GM18868 (cell line): ENCODE data around the gene GNAI3.

Source experiments
- ATAC-seq: cut with Tn5 transposase; IDR thresholded peaks from one replicate; pipeline ENCODE4 v1.9.1; 2021; ENCODE audit warnings: mild to moderate bottlenecking, moderate library complexity; ENCODE audit not compliant: unreplicated experiment

The GNAI3 gene

DNA sequence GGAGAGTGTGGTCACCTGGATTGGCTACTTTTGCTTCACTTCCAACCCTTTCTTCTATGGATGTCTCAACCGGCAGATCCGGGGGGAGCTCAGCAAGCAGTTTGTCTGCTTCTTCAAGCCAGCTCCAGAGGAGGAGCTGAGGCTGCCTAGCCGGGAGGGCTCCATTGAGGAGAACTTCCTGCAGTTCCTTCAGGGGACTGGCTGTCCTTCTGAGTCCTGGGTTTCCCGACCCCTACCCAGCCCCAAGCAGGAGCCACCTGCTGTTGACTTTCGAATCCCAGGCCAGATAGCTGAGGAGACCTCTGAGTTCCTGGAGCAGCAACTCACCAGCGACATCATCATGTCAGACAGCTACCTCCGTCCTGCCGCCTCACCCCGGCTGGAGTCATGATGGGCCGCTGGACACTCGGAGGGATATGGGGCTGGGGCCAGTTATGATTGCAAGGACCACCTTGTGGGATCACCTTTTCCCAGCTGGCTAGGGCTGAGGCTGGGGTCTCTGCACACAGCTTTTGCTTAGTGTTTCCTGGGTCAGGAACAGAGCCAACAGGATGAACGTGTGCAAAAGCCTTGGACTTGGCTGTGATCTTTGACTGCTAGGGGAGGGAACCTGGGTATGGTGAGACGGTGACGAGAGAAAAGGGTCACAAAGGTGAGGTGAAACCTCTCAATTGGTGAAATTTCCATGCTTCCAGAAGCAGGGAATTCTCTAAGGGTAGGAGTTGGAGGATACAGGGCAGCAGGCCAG, 4.3 kb upstream of the GNAI3 start:
- no peak for ATAC-seq

DNA sequence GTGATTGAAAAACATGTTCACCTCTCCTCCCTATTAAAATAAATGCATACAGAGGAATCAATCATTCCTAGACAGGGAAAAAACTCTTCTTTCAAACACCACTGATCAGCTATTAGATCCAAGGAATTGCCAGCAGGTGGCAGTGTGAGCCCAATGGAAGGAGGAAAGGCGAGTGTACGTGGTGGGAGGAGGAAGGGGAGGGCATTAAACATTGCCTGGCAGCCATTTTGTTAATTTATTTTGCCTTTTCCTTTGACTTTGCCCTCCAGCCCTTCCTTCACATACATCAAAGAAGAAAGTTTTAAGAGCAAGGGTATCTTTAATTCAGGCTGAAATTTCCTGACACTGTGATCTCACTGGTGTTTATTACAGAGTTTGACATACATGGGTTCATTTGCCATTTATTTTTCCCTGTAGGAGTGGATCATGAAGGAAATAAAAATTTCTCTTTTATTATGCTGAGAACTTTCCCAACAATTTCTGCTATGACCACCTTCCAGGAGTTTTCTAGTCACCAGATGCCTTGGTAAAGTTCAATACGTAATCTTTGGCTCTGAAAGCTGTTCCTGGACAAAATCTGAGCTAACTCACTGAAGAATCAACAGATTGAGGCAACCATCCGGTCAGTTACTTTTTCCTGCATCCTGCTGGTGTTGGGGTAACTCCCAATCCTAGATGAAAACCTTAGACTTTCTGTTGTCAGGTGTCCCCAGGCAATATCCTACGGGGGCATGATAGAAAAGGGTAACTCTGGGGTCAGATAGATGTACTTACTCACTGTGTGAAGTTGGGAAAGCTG, 1.9 kb upstream of the GNAI3 start:
- peak; percentile 43 for ATAC-seq

DNA sequence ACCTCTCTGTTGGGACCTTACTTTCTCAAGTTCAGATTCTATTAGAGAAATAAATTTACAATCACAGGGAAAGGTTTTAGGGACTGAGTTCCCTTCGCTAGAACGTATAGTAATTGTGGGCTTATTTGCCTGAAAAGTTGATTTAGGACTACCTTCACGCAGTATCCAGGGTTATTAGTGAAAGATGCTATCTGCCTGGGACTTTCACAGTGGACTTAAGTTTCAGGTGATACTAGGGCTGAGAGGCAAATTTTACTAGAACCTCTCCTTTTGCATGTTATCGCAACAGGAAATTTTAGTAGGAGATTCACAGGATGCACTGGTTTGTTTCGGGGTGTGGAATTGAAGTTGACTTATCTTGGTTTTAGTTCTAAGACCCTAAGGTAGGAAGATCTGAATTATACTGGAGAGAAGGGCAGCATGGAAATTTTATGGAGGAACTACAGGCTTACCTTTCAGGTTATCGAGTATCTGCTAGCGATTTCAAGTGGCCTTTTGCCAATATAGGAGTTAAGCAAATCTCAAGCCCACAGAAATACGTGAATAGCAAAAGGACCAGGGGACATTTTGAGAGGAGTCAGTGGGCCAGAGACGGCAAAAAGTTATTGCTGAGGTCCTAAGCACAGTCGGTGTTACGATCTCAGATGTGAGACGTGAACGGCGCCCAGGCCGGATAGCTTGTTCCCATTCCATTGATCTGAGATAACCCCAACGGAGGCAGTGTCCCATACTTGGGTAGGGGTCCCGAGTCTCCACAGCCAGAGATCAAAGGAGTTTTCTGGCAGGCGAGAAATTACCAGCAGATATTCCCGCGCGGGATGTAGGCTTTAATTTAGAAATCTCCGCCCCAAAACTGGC, 723 bp upstream of the GNAI3 start:
- ATAC-seq, result no peak

DNA sequence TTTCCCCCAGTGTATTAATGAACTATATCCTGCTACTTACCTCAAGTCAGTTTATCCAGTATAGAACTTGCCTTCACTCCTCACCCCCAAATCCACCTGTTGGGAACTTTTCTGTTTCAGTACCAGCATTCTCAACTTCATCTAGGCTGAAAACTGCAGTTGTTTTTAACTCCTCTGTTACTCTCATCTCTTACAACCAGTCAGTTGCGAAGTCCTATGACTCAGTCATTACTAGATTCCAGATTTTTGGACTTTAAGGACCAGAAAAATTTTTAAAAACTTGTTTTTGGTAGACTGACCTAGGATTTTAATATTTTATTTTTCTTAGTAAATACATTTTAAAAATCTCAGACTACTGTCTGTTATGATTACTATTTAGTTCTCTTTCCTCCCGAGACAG, 8.1 kb downstream of the GNAI3 start:
- ATAC-seq, result no peak

DNA sequence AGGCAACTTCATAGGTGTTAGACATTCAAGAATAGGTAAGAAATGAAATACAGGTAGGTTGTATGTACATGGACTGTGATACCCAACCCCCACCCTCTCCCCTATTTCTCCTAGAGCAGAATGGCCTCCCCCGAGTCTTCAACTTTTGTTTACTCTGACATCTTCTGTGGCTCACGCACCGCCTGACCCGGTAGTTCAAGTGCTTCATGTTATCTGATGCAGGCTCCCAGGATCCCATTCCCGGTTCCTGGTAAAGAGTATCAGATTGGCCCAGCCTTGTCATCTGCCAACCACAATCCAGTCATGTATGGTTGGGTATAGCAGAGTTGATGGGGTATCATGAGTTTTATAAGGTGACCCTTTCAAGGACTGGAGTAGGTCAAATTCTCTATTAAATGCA, 9.1 kb downstream of the GNAI3 start:
- ATAC-seq, result no peak

DNA sequence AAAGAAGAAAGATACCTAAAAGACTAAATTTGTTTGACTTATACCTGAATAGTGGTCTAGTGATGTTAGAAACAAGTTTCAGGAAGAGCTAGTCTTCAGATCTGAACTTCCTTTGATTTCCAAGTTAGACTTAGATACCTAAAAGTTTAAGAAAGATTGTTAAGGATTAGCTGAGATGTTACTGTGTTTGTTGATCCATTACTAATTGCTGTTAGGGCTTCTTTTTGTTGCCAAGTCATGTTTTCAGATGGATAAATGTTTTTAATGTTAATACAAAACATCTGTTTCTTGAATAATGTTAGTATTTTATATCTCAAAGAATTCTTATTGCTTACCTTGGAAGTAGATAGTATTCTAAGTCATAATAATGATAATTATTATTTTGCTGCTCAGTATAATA, 11.6 kb downstream of the GNAI3 start:
- no peak for ATAC-seq

DNA sequence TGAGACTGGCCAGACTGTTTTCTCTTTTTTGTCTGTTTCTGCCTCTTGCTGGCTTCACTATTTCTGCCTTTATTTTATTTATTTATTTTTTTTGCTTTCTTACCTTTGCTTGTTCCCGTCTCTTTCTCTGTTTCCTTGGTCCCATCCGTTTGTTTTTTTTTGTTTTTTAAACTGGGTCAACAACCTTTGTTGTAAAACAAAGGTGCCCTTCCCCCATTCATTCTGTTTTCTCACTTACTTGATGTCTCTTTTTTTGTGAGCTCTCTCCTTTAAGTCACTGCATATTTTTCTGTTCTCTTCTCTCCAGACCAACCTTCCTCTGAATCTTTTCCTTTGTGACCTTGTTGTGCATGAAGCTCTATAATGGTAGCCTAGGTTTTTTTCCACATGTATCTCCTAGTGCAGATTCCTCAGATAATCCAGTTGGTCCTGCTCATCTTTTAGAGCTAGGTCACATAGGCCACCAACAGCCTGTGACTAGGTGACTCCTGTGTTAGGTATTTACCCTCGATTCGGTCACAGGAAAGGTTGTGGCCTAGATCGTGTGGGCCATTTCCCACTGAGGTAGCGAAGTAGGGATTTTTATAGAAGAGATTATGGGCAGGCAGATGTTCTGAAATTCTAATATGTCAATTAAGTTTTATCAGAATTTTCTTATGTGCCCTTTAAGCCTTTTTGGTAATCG, 15.9 kb downstream of the GNAI3 start:
- ATAC-seq, result no peak

DNA sequence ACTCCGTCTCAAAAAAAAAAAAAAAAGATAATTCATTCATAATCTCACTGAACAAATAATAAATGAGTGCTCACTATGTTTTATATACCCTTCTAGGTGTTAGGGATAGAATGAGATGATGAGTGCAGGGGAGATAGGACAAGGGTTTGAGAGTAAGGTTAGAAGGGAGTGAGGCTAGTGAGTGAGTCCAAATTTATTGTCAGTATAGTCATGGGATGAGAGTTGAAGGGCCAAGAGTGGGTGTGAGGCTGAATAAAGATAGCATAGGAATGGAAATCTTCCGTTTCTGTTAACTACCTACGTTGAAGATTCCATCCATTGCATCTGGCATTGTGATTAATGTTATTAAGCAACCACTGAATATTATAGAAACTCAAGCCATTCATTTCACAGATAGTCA, 16.8 kb downstream of the GNAI3 start:
- no peak for ATAC-seq

DNA sequence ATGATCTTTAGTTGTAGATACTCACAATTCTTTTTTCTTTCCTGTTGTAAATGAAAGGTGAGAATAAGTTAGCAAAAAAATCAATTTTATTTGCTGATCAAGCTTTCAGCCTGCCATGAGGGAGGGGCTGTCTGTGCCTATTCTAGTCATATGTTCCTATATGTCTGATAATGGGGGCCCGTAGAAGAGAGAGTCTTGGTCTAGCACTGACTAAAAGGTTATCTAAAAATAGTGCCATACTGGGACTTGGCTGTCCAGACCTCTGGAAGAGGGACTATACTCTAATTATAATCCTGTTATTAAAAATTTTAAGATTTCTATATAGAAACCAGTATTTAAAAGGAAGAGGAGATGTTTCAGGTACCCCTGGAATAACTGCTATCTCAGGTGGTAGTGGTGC, 18.6 kb downstream of the GNAI3 start:
- no peak for ATAC-seq

DNA sequence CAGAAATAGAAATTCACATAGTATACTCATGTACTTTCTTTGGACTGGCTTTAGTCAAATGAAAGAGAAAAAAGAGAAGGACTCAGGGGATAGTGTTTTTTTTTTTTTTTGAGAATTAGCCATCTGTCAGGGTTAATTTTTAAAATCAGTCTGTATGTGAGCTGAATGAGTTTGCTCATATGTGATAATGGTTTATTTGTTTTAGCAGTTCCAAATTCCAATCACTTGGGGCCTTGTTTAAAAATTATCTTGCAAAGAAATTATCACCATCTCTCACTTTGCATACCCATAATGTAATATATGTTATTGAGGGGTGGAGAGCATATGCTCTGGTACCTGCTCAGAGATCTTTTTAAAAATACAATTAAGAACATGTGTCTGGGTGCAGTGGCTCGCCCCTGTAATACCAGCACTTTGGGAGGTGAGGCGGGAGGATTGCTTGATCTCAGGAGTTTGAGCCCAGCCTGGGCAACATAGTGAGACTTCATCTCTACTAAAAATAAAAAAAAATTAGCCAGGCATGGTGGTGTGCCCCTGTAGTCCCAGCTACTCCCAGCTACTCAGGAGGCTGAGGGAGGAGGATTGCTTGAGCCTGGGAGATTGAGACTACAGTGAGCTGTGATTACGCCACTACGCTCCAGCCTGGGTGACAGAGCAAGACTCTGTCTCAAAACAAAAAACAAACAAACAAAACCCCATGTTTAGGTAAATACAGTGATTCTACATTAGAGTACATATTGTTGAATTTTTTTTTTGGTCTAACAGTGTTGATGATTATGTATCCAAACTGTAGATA, 19.7 kb downstream of the GNAI3 start:
- no peak for ATAC-seq

DNA sequence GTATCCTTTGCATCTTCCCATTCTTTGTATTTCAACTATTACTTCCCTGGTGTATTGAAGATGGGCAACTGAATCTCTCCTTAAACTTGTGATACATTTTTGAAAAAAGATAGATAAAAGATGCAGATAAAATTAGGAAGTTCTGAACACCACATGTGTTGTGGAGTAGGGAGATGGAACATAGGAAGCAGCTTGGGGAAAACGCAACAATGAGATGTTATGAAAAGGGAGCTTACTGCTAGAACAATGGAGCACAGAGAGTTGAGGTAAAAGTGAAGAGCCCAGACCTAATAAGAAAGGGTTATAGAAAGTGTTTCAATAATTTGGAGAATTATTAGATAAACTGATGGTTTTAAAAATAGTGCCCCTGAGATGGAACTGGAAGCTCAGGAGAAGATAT, 20.9 kb downstream of the GNAI3 start:
- ATAC-seq, result no peak

DNA sequence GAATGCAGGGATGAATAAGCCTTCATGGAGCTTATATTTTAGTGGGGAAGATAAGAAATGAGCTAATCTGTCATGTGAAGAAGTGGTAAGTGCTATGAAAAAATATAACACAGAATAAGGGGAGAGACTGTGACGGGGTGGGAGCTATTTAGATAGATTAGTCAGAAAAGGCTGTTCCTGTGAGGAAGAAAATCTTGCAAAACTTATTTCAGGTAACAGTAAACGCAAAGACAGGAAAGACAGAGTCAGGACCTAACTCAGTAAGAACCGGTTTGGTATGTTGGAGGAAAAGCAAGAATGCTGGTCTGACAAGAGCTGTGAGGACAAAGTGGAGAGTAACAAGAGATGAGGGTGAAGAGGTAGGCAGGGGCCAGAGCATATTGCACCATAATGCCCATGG, 22.0 kb downstream of the GNAI3 start:
- no peak for ATAC-seq

DNA sequence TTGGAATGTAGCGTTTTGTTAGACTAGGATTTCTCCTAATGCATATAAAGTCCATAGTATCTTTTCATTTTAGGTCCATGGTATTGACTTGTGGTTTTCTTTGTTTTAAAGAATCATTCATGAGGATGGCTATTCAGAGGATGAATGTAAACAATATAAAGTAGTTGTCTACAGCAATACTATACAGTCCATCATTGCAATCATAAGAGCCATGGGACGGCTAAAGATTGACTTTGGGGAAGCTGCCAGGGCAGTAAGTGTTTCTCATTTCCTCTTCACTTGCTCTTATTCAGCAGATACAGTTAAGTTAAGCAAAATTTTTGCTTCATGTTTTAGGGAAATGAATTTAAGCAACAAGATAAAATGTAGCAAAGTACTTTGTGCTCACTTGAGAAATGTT, 25.4 kb downstream of the GNAI3 start:
- no peak for ATAC-seq

DNA sequence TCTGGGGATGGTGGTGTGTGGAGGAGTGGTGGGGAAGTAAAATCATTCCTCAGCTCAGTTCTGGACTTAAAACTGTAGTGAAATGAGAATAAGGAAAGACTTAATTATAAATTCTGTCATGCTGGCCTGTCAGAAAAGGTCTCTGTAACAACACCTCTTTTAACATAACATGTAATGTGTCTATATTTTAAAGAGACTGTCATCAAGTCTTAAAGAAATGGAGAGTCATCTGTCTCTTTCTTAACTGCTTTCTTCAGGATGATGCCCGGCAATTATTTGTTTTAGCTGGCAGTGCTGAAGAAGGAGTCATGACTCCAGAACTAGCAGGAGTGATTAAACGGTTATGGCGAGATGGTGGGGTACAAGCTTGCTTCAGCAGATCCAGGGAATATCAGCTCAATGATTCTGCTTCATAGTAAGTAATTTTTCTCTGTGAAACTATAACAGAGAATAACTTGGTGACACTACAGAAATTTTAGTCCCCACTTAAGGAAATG, 30.6 kb downstream of the GNAI3 start:
- no peak for ATAC-seq

DNA sequence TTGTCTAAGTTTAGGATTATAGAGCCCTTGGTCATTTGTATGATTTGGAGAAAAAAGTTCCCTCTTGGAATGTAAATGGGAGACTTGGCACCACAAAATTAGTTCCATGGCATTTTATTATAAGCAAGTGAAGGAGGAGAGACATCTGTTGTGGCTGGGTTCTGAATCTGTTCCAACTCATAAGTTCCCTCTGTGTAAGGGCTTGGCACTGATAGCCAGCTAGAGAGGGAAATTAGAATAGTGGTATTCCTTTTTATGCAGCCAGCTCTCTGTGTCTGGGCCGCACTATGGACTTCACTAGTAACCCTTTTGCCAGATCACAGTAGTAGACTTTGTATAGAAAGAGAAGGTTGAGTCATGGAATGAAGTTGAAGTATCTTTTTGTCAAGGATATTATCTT, 31.1 kb downstream of the GNAI3 start:
- ATAC-seq, result no peak

DNA sequence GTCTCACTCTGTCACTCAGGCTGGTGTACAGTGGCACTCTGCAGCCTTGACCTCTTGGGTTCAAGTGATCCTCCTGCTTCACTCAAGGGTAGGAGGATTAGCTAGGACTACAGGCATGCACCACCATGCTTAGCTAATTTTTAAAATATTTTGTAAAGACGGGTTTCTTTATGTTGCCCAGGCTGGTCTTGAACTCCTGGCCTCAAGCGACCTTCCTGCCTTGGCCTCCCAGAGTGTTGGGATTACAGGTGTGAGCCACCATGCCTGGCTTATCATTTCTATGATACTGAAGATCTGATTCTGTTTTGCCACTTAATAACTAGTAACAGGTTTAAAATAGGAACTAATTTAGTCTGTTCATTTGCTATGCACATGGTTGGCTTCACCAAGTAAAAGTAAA, 33.6 kb downstream of the GNAI3 start:
- ATAC-seq, result no peak

DNA sequence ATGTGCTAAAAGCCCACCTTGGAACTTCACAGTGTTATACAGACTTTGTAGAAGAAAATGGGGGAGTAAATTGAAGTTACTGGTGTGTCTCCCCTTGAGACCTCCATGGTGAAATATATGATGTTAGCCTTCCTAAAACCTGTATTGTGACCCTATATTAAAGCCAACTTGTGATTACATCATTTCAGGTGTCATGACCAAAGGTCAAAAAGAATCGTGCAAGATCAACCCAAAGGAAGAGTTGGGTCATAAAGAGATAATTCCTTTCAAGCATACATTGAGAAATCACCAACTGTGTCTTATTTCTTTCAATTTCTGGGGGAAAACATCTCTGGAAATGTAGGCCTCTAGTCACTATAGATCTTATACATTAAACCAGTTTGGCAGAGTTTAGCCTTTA, 36.4 kb downstream of the GNAI3 start:
- ATAC-seq, result no peak

DNA sequence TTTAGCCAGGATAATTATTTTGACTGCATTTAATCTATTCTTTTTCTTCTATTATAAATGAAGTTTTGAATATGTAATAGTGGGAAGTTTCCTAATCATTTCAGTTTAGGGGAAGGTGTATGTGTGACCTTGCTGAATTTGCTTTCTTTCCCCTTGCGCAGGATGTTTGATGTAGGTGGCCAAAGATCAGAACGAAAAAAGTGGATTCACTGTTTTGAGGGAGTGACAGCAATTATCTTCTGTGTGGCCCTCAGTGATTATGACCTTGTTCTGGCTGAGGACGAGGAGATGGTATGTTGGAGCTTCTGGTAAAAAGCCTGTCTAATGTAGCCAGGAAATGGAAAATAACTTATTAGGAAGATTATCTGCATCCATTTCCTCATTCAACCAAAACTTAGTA, 37.6 kb downstream of the GNAI3 start:
- no peak for ATAC-seq

DNA sequence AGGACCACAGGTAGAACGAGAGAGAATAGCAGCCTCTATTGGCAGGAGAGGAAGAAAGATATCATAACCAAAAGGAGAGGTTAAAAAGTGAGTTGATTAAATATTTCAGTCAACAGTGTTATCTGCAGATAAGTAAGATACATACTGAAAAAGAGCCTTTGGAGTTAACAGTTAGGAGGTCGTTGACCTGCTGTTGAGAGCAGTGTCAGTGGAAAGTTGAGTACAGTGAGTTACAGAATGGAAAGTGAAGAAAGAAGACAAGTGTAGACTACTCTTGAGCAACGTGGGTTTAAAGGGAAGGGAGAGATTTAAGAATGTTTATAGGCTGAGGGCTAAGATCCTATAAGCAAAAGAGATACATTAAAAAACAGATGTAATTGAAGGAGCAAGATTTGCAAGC, 40.8 kb downstream of the GNAI3 start:
- ATAC-seq, result no peak

DNA sequence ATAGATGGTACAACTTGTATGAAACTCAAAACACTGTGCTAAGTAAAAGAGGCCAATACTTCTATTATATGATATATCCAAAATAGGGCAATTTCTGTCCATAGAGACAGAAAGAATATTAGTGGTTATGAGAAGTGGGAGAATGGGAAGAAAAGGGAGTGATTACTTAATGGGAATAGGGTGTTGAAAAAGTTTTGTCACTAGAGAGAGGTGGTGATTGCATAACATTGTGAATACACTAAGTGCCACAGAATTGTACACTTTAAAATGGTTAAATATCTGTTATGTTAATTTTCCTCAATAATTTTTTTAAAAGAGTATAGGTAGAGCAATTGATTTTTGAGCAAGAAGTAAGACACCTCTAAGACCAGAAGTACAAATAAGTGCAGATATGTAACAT, 41.3 kb downstream of the GNAI3 start:
- no peak for ATAC-seq
